Effector memory CD8-positive, alpha-beta T cell (primary cell): ENCODE results near the gene MAP3K2.
"Not testable (repeated sequence)": the region's sequence is repeated elsewhere in the genome, so short reads cannot be mapped to it uniquely, and the experiment has no call there.

Source experiments
- ATAC-seq: fragments of 150-1000 bp; cut with Tn5 transposase; replicated peaks from 2 replicates; pipeline ENCODE4 v1.10.0; 2021; ENCODE audit warnings: mild to moderate bottlenecking, moderate library complexity
- DNase-seq, 3 experiments: peaks; one replicate each; pipeline ENCODE4 v3.0.0; 2021
- H3K27ac Mint-ChIP-seq, 2 donors: one replicate each; pipeline ENCODE4 v1.8.0; 2022; ENCODE audit warnings: mild to moderate bottlenecking in 2 of 2, mixed read lengths in 2 of 2, moderate library complexity in 2 of 2
- H3K27me3 Mint-ChIP-seq, 2 donors: one replicate each; pipeline ENCODE4 v1.8.0; 2022; ENCODE audit warnings: mixed read lengths in 2 of 2
- H3K36me3 Mint-ChIP-seq: one replicate; pipeline ENCODE4 v1.8.0; 2022; ENCODE audit warnings: mild to moderate bottlenecking, moderate library complexity, mixed read lengths; ENCODE audit not compliant: insufficient read depth
- H3K4me1 Mint-ChIP-seq, 2 donors: one replicate each; pipeline ENCODE4 v1.8.0; 2022; ENCODE audit warnings: low read depth in 2 of 2, mixed read lengths in 2 of 2
- H3K4me3 Mint-ChIP-seq, 2 donors: one replicate each; pipeline ENCODE4 v1.8.0; 2022; ENCODE audit warnings: mild to moderate bottlenecking in 2 of 2, mixed read lengths in 2 of 2, moderate library complexity in 2 of 2
- H3K9me3 Mint-ChIP-seq, 2 donors: one replicate each; pipeline ENCODE4 v1.8.0; 2022; ENCODE audit warnings: mixed read lengths in 2 of 2

Gene MAP3K2

GRCh38 chr2:127353873-127354676 lies 33.7 kb downstream of the MAP3K2 start:
- H3K9me3 Mint-ChIP-seq, H3K4me3 Mint-ChIP-seq, DNase-seq, H3K27me3 Mint-ChIP-seq, H3K36me3 Mint-ChIP-seq, ATAC-seq: not testable (repeated sequence)
- Mint-ChIP-seq H3K27ac (peak overlapping the region in 1 of 2 donors; percentile 8), H3K4me1 (peaks cover 45 to 47% of the 10 kb centered on the region in 2 donors)

GRCh38 chr2:127353223-127353622 lies 34.6 kb downstream of the MAP3K2 start:
- not testable (repeated sequence) for H3K27me3 Mint-ChIP-seq, H3K36me3 Mint-ChIP-seq, H3K4me3 Mint-ChIP-seq, H3K9me3 Mint-ChIP-seq, DNase-seq, H3K27ac Mint-ChIP-seq, ATAC-seq
- H3K4me1 Mint-ChIP-seq = peaks cover 45 to 46% of the 10 kb centered on the region in 2 donors

- Mint-ChIP-seq H3K27me3 (no peaks in the 10 kb centered on the region), H3K36me3 (peaks cover 18% of the 10 kb centered on the region), H3K4me1 (peaks cover 49 to 51% of the 10 kb centered on the region in 2 donors), H3K4me3 (no peak overlapping the region), H3K9me3 (no peaks in the 10 kb centered on the region), H3K27ac (no peak overlapping the region)
- DNase-seq (no peak), ATAC-seq (no peak)
These were observed 36.2 kb downstream of the MAP3K2 start for GRCh38 chr2:127351603-127352002.

GRCh38 chr2:127348426-127349000 lies 39.3 kb downstream of the MAP3K2 start:
- Mint-ChIP-seq H3K4me1 (peaks cover 41 to 47% of the 10 kb centered on the region in 2 donors), H3K36me3 (peaks cover 15% of the 10 kb centered on the region), H3K4me3 (no peak overlapping the region), H3K27me3 (no peaks in the 10 kb centered on the region), H3K9me3 (no peaks in the 10 kb centered on the region), H3K27ac (no peak overlapping the region)
- ATAC-seq = no peak
- DNase-seq = no peak

DNA sequence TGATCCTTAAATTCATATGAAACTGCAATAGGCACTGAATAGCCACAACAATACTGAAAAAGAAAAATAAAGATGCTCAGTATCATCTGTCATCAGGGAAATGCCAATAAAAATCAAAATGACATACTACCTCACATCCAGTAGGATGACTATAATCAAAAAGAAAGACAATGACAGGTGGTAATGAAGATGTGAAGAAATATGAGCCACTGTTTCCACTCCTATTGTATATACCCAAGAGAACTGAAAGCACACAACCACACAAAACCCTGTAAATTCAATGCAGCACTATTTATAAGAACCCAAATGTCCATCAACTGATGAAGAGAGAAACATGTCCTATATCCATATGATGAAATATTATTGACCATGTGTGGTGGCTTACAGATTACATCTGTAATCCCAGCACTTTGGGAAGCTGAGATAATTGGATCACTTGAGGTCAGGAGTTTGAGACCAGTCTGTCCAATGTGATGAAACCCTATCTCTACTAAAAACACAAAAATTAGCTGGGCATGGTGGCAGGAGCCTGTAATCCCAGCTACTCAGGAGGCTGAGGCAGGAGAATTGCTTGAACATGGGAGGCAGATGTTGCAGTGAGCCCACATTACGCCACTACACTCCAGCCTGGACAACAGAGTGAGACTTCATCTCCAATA lies 39.9 kb downstream of the MAP3K2 start:
- no peaks in the 10 kb centered on the region for H3K9me3 Mint-ChIP-seq
- peak overlapping the region in 1 of 2 donors; percentile 45 for H3K27ac Mint-ChIP-seq
- peak; percentile 19 for ATAC-seq

DNA sequence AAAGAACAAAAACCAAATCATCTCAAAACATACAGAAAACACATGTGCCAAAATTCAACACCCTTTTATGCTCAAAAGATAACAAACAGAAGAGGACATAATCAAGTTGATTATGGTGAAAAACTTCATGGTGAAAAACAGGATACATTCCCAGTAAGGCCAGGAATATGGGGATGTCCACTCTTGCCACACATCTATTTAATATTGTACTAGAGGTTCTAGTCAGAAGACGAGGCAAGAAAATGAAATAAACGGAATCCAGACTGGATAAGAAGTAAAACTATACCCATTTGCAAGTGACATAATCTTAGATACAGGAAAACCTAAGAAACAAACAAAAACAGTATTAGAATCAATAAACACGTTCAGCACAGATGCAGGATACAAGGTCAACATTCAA lies 40.8 kb downstream of the MAP3K2 start:
- Mint-ChIP-seq H3K36me3 (peaks cover 18% of the 10 kb centered on the region), H3K4me1 (peaks cover 37 to 43% of the 10 kb centered on the region in 2 donors), H3K4me3 (no peak overlapping the region), H3K27me3 (no peaks in the 10 kb centered on the region), H3K9me3 (no peaks in the 10 kb centered on the region), H3K27ac (peak overlapping the region in 1 of 2 donors; percentile 27)
- no peak for ATAC-seq
- DNase-seq = no peak

More for the DNA sequence above, 39.9 kb downstream of the MAP3K2 start:
- Mint-ChIP-seq H3K27me3 (no peaks in the 10 kb centered on the region), H3K36me3 (peaks cover 15% of the 10 kb centered on the region), H3K4me3 (no peak overlapping the region), H3K4me1 (peaks cover 41 to 47% of the 10 kb centered on the region in 2 donors)
- DNase-seq = no peak

- no peak for ATAC-seq
- H3K27me3 Mint-ChIP-seq = no peaks in the 10 kb centered on the region
- H3K27ac Mint-ChIP-seq = no peak overlapping the region
- no peak overlapping the region for H3K4me3 Mint-ChIP-seq
- peaks cover 34% of the 10 kb centered on the region for H3K36me3 Mint-ChIP-seq
- H3K4me1 Mint-ChIP-seq = peaks cover 21 to 27% of the 10 kb centered on the region in 2 donors
- DNase-seq = no peak
- H3K9me3 Mint-ChIP-seq = no peaks in the 10 kb centered on the region
These were observed 44.5 kb downstream of the MAP3K2 start for GRCh38 chr2:127343277-127343676.

DNA sequence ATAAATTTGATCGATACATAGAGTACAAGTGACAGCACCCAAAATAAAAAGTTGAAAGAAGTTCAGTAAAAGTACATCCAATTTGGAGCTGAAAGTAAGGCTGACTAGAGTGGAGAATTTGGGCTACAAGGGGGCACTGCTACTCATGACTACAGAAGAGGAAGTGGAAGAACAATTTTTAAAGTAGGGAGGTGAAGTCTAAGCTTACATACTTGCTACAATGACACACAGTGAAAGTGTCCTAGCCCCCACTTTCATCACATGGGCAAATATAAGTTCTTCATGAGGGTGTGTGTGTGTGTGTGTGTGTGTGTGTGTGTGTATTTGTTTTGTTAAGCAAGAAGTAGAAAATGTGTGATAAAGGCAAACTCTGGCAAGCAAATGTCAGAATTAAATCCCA lies 45.7 kb downstream of the MAP3K2 start:
- Mint-ChIP-seq H3K9me3 (no peaks in the 10 kb centered on the region), H3K27ac (no peak overlapping the region), H3K4me3 (no peak overlapping the region)

DNA sequence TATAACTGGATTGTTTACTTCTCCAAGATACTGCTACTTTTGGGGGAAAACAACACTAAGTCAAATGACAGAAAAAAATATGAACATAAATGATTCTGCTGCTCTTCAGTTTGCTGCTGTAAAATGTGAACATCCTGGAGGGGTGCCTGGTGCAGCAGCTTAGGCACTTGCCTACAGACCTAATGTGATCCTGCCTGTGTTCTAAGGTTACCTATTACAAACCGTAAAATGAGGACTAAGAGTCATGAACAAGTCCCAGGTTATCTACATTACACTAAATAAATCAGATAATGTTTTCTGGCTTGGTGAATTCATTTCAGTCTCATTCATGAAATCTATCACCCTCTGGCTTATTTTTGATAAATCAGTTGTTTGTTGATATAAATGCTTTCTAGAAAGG lies 55.4 kb downstream of the MAP3K2 start:
- no peaks in the 10 kb centered on the region for H3K9me3 Mint-ChIP-seq
- peaks cover 0 to 4% of the 10 kb centered on the region in 2 donors for H3K4me1 Mint-ChIP-seq
- H3K36me3 Mint-ChIP-seq = peaks cover 77% of the 10 kb centered on the region
- no peak overlapping the region for H3K4me3 Mint-ChIP-seq
- no peak for ATAC-seq
- H3K27ac Mint-ChIP-seq = peak overlapping the region in 1 of 2 donors; percentile 9
- H3K27me3 Mint-ChIP-seq = no peaks in the 10 kb centered on the region
- DNase-seq = no peak

More for the DNA sequence above, 45.7 kb downstream of the MAP3K2 start:
- ATAC-seq (no peak), DNase-seq (no peak)
- H3K36me3 Mint-ChIP-seq = peaks cover 38% of the 10 kb centered on the region
- H3K4me1 Mint-ChIP-seq = peaks cover 13 to 18% of the 10 kb centered on the region in 2 donors
- H3K27me3 Mint-ChIP-seq = no peaks in the 10 kb centered on the region

DNA sequence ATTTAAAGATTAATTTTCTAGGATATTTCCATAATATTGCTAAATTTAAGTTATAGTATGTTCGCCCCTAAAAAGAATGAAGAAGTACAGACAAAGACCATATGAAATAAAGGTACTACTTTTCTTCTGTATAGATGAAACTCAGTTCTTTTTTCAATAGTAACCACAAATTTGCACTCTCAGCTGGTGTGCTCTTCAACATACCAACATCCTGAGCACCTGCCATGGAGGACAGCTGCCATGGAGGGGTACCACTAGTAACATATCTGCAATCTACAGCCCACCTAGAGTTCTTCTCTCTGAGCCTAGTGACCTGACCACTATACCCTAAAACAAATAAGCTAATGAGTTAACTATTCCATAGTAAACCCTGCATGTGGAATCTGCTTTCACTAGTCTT lies 57.0 kb downstream of the MAP3K2 start:
- Mint-ChIP-seq H3K4me3 (no peak overlapping the region), H3K27ac (no peak overlapping the region), H3K36me3 (peaks cover 75% of the 10 kb centered on the region), H3K4me1 (peaks cover 0 to 4% of the 10 kb centered on the region in 2 donors), H3K9me3 (no peaks in the 10 kb centered on the region), H3K27me3 (no peaks in the 10 kb centered on the region)
- no peak for ATAC-seq
- DNase-seq = no peak

- H3K27me3 Mint-ChIP-seq = no peaks in the 10 kb centered on the region
- no peak for DNase-seq
- no peaks in the 10 kb centered on the region for H3K4me1 Mint-ChIP-seq
- peaks cover 61% of the 10 kb centered on the region for H3K36me3 Mint-ChIP-seq
- no peaks in the 10 kb centered on the region for H3K9me3 Mint-ChIP-seq
- no peak overlapping the region for H3K4me3 Mint-ChIP-seq
- ATAC-seq = no peak
- H3K27ac Mint-ChIP-seq = no peak overlapping the region
These were observed 61.4 kb downstream of the MAP3K2 start for GRCh38 chr2:127326289-127326945.

DNA sequence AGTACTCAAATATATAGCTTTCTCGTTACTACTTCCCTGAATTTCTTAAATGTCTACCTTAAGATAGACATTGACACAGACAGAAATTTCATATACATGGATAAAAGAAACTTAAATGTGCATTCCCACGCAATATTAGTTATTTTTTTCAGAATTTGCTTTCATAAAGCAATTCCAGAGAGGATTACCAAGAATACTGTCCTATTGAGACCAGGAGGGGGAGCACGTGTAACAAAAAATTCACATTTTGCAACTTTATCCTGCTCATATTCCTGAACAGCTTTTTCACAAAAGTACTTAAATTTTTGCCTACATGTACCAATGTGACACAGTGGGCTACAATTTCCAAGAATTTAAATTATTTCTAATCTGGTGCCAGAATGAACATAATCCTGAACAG lies 63.1 kb downstream of the MAP3K2 start:
- H3K27me3 Mint-ChIP-seq = no peaks in the 10 kb centered on the region
- no peak overlapping the region for H3K27ac Mint-ChIP-seq
- peaks cover 0 to 3% of the 10 kb centered on the region in 2 donors for H3K9me3 Mint-ChIP-seq
- no peak for DNase-seq
- H3K4me3 Mint-ChIP-seq = no peak overlapping the region
- peaks cover 61% of the 10 kb centered on the region for H3K36me3 Mint-ChIP-seq
- no peak for ATAC-seq
- H3K4me1 Mint-ChIP-seq = no peaks in the 10 kb centered on the region

- DNase-seq (no peak), ATAC-seq (no peak)
- H3K9me3 Mint-ChIP-seq = peaks cover 0 to 3% of the 10 kb centered on the region in 2 donors
- H3K27ac Mint-ChIP-seq = no peak overlapping the region
- H3K4me1 Mint-ChIP-seq = no peaks in the 10 kb centered on the region
- H3K36me3 Mint-ChIP-seq = peaks cover 64% of the 10 kb centered on the region
- H3K4me3 Mint-ChIP-seq = no peak overlapping the region
- H3K27me3 Mint-ChIP-seq = no peaks in the 10 kb centered on the region
These were observed 66.5 kb downstream of the MAP3K2 start for GRCh38 chr2:127321303-127321702.
